Measurements from ENCODE around the gene TMEM240.

Gene TMEM240

GRCh38 chr1:1540090-1540817 is at the start of gene TMEM240:
Gene TMEM240, minus strand, starts transcription at chr1:1540624. Its CDS starts 278 bp downstream, at chr1:1540346.
- H3K4me3 Mint-ChIP-seq: peak within 1 kb of the TSS; percentile 26
- no peaks in the 10 kb centered on the region for H3K9me3 Mint-ChIP-seq
- peaks cover 12% of the 10 kb centered on the region for H3K36me3 Mint-ChIP-seq (ENCODE audit: low read depth)
- no peaks in the 10 kb centered on the region for H3K4me1 Mint-ChIP-seq (ENCODE audit: low read depth)
- peaks cover 2% of the 10 kb centered on the region for H3K27me3 Mint-ChIP-seq (ENCODE audit: low read depth)
- no peak within 1 kb of the TSS for H3K27ac Mint-ChIP-seq
- DNase-seq (ENCODE audit: low spot score): no peak

DNA sequence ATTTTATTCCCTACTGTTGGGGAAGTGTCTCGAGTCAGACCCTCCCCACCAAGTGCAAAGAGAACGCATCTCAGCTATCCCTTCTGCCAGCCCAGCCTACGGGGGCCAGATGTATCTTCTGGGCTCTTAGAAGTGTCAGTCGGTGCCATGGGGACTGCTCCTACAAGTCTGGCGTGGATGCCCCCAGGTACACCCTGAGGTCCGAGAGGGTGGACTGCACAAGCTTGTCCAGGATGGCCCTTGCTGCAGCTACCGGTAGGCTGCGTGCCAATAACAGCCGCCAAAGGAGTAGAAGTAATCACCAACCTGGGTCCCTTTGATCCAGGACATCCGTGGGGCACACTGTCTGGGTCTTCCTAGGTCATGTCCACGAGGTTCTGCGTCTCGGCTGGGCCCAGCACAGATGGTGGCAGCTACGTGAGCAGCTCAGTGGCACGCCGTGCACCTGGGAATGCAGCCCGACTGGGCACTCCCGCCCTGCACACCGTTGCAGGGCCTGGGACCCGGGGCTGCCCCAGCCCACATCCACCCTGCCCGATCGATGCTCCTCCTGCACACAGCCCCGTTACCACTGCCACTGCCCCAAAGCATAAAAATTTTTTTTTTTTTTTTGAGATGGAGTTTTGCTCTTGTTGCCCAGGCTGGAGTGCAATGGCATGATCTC is 43.1 kb upstream of the TMEM240 start:
- Mint-ChIP-seq H3K36me3 (ENCODE audit: low read depth) (no peaks in the 10 kb centered on the region), H3K27me3 (ENCODE audit: low read depth) (peaks cover 8% of the 10 kb centered on the region), H3K27ac (no peak overlapping the region), H3K9me3 (no peaks in the 10 kb centered on the region), H3K4me3 (no peak overlapping the region), H3K4me1 (ENCODE audit: low read depth) (no peaks in the 10 kb centered on the region)
- no peak for DNase-seq (ENCODE audit: low spot score)

GRCh38 chr1:1582585-1583346 is 42.3 kb upstream of the TMEM240 start:
- H3K4me3 Mint-ChIP-seq: no peak overlapping the region
- H3K4me1 Mint-ChIP-seq (ENCODE audit: low read depth): no peaks in the 10 kb centered on the region
- peaks cover 8% of the 10 kb centered on the region for H3K27me3 Mint-ChIP-seq (ENCODE audit: low read depth)
- H3K27ac Mint-ChIP-seq: no peak overlapping the region
- no peaks in the 10 kb centered on the region for H3K9me3 Mint-ChIP-seq
- no peaks in the 10 kb centered on the region for H3K36me3 Mint-ChIP-seq (ENCODE audit: low read depth)
- DNase-seq (ENCODE audit: low spot score): no peak

DNA sequence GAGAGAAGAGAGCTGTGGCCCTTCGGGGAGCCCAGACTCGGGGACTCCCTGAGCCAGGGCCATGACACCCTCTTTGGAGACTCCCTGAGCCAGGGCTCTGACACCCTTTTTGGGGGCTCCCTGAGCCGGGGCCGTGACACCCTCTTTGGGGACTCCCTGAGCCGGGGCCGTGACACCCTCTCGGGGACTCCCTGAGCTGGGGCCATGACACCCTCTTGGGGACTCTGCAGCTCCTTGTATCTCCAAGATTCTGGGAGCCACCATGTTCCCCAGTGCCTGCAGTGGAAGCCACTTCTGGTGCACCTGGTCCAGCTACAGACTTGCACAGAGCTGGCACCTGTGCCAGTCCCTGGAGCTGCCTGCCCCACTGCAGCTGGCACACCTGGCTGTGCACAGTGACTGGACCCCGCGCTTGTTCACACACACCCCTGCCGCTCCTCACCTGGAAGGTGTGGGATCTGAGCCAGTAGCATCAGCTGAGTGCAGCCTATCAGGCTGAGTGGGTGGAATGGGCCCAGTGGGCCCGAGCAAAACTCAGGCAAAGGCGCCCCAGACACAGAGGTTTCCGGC is 38.0 kb upstream of the TMEM240 start:
- H3K4me1 Mint-ChIP-seq (ENCODE audit: low read depth): peaks cover 13% of the 10 kb centered on the region
- peaks cover 5% of the 10 kb centered on the region for H3K36me3 Mint-ChIP-seq (ENCODE audit: low read depth)
- H3K27ac Mint-ChIP-seq: no peak overlapping the region
- H3K27me3 Mint-ChIP-seq (ENCODE audit: low read depth): peaks cover 8% of the 10 kb centered on the region
- H3K4me3 Mint-ChIP-seq: no peak overlapping the region
- DNase-seq (ENCODE audit: low spot score): no peak
- H3K9me3 Mint-ChIP-seq: no peaks in the 10 kb centered on the region

- no peak for DNase-seq (ENCODE audit: low spot score)
- H3K4me1 Mint-ChIP-seq (ENCODE audit: low read depth): peaks cover 13% of the 10 kb centered on the region
- no peaks in the 10 kb centered on the region for H3K9me3 Mint-ChIP-seq
- H3K27me3 Mint-ChIP-seq (ENCODE audit: low read depth): peaks cover 8% of the 10 kb centered on the region
- no peak overlapping the region for H3K4me3 Mint-ChIP-seq
- H3K27ac Mint-ChIP-seq: no peak overlapping the region
- peaks cover 9% of the 10 kb centered on the region for H3K36me3 Mint-ChIP-seq (ENCODE audit: low read depth)
Observed at GRCh38 chr1:1577367-1578011, 37.1 kb upstream of the TMEM240 start.

DNA sequence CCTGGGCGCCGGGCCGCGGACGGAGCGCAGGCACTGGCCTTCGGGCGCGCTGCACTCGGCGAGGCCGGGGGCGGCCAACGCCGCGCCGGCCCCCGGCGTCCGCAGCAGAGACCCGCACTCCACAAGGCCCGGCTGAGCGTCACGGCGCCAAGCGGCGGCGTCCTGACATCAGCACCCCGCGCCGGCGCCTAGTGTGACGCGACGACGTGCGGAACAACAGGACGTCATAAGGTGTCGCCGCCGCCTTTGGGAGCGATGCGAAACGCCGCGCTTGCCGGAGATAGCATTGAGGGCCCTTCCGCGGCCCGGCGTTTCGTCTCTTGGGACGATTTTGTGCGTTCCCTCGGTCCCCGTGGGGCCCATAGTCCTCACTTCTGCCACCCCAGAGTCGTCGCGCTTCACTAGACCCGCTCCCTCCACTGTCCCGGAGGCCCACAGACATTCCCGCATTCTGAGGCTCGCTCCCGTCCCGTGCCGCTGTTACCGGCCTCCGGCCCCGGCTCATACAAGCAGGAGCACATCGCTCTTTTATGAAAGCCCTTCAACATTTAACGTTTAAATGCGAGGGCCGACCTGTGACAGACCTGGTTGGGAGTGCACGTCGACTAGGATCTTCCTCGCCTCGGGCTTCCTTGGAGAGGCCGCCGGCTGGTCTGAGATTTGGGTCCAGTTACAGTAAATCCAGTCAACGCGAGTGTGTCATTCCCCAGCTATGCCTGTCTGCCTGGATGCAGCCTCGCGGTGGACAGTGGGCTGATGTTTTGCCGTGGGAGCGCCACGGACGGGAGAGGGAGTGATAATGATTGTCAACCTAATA is 34.5 kb upstream of the TMEM240 start, which contains the start of gene SSU72:
Gene SSU72 (minus strand): TSS at position 143 of the 817 bp plus-strand sequence. CDS start 306 bp downstream, outside the sequence.
- Mint-ChIP-seq H3K27ac (peak within 1 kb of the TSS; percentile 99), H3K4me1 (ENCODE audit: low read depth) (peaks cover 15% of the 10 kb centered on the region), H3K36me3 (ENCODE audit: low read depth) (peaks cover 20% of the 10 kb centered on the region), H3K4me3 (peak within 1 kb of the TSS; percentile 96), H3K27me3 (ENCODE audit: low read depth) (no peaks in the 10 kb centered on the region), H3K9me3 (no peaks in the 10 kb centered on the region)
- DNase-seq (ENCODE audit: low spot score): peak; percentile 94

- H3K36me3 Mint-ChIP-seq (ENCODE audit: low read depth): peaks cover 21% of the 10 kb centered on the region
- H3K27me3 Mint-ChIP-seq (ENCODE audit: low read depth): no peaks in the 10 kb centered on the region
- peaks cover 17% of the 10 kb centered on the region for H3K4me1 Mint-ChIP-seq (ENCODE audit: low read depth)
- no peak for DNase-seq (ENCODE audit: low spot score)
- H3K9me3 Mint-ChIP-seq: no peaks in the 10 kb centered on the region
- H3K27ac Mint-ChIP-seq: peak overlapping the region; percentile 99
- peak overlapping the region; percentile 96 for H3K4me3 Mint-ChIP-seq
Observed at GRCh38 chr1:1573843-1574720, 33.7 kb upstream of the TMEM240 start.

DNA sequence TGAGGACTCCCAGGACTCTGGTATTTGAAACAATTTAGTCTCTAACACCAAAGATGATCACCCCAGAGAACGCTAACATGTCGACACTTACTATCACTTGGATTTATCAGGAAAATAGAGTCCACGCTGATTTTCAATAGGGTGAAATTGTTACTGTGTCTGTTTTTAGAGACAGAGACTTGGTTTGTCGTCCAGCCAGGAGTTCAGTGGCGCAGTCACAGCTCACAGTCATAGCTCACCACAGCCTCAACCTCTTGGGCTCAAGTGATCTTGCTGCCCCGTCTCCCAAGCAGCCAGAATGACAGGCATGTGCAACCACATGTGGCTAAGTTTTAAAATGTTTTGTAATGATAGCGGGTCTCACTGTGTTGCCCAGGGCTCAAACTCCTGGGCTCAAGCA is 28.9 kb upstream of the TMEM240 start:
- peaks cover 10% of the 10 kb centered on the region for H3K4me1 Mint-ChIP-seq (ENCODE audit: low read depth)
- no peak overlapping the region for H3K4me3 Mint-ChIP-seq
- H3K36me3 Mint-ChIP-seq (ENCODE audit: low read depth): peaks cover 39% of the 10 kb centered on the region
- no peak for DNase-seq (ENCODE audit: low spot score)
- no peaks in the 10 kb centered on the region for H3K27me3 Mint-ChIP-seq (ENCODE audit: low read depth)
- no peaks in the 10 kb centered on the region for H3K9me3 Mint-ChIP-seq
- H3K27ac Mint-ChIP-seq: no peak overlapping the region

- H3K27me3 Mint-ChIP-seq (ENCODE audit: low read depth): no peaks in the 10 kb centered on the region
- H3K4me3 Mint-ChIP-seq: no peak overlapping the region
- H3K4me1 Mint-ChIP-seq (ENCODE audit: low read depth): peaks cover 8% of the 10 kb centered on the region
- DNase-seq (ENCODE audit: low spot score): no peak
- peaks cover 41% of the 10 kb centered on the region for H3K36me3 Mint-ChIP-seq (ENCODE audit: low read depth)
- H3K27ac Mint-ChIP-seq: no peak overlapping the region
- no peaks in the 10 kb centered on the region for H3K9me3 Mint-ChIP-seq
Observed at GRCh38 chr1:1567891-1568291, 27.5 kb upstream of the TMEM240 start.

DNA sequence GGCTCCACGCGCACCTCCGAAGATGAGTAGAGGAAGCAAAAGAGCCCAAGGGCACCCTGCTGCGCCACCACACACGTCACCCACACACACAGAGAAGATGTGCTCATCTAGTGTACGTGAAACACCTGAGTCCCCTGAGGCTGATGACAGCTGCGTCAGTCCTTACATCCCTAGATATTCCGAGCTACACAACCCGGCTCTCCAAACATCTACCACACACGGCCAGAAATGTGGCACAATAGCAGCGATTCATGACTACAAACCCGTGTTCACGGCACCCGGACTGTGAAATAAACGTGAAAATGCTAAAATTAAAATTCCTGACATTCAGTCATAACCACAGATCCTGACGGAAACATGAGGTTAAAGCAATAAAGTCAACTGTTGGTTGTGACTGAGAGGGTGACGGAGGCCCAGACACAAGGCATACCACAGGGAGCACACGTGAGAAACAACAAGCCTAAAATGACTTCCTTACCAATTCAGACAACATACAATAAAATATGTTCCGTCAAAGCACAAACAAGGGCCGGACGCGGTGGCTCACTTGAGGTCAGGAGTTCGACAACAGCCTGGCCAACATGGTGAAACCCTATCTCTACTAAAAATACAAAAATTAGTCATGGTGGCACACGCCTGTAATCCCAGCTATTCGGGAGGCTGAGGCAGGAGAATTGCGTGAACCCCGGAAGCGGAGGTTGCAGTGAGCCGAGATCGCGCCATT is 26.9 kb upstream of the TMEM240 start:
- Mint-ChIP-seq H3K27me3 (ENCODE audit: low read depth) (no peaks in the 10 kb centered on the region), H3K4me3 (no peak overlapping the region), H3K36me3 (ENCODE audit: low read depth) (peaks cover 38% of the 10 kb centered on the region), H3K9me3 (no peaks in the 10 kb centered on the region), H3K27ac (no peak overlapping the region), H3K4me1 (ENCODE audit: low read depth) (peaks cover 8% of the 10 kb centered on the region)
- no peak for DNase-seq (ENCODE audit: low spot score)

DNA sequence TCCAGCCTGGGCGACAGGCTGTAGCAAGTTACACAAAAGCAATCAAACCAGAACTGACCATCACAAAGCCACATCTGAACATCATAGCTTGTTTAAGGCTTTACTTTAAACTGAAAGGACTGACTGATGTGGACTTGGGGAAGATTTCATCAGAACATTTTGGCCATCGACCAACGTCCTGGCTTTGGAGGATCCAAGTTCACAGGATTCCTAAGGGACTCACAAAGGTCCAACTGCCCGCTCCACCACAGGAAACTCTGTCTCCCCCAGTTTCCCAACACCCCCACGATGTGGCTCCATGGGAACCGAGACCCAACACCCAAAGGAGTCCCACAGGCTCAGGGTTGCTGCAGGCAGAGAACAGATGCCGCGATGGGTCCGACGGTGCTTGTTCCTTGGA is 24.9 kb upstream of the TMEM240 start:
- H3K4me3 Mint-ChIP-seq: no peak overlapping the region
- H3K27ac Mint-ChIP-seq: no peak overlapping the region
- H3K27me3 Mint-ChIP-seq (ENCODE audit: low read depth): no peaks in the 10 kb centered on the region
- H3K36me3 Mint-ChIP-seq (ENCODE audit: low read depth): peaks cover 41% of the 10 kb centered on the region
- no peaks in the 10 kb centered on the region for H3K9me3 Mint-ChIP-seq
- H3K4me1 Mint-ChIP-seq (ENCODE audit: low read depth): peaks cover 5% of the 10 kb centered on the region
- DNase-seq (ENCODE audit: low spot score): no peak

DNA sequence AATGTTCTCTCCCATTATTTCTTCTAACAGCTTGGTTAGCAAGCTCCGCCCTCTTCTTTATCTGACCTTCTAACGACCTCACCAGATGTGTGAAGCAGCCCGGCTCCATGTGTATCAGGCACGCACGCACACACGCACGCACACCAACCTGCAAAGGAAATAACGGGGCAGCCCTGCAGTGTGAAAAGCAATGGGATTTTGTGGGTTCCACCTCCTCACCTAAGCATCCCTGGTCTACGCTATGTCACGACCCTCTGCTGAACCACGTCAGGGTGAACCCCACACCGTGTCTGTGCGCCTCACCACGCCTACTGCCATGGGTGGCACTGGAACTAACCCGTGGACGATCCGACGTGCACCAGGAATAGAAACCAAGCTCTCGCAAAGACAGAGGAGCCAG is 23.8 kb upstream of the TMEM240 start:
- Mint-ChIP-seq H3K4me1 (ENCODE audit: low read depth) (peaks cover 4% of the 10 kb centered on the region), H3K36me3 (ENCODE audit: low read depth) (peaks cover 36% of the 10 kb centered on the region), H3K27ac (no peak overlapping the region), H3K9me3 (no peaks in the 10 kb centered on the region), H3K4me3 (no peak overlapping the region), H3K27me3 (ENCODE audit: low read depth) (no peaks in the 10 kb centered on the region)
- no peak for DNase-seq (ENCODE audit: low spot score)
